Measurements from ENCODE around the gene GULP1.

DNA sequence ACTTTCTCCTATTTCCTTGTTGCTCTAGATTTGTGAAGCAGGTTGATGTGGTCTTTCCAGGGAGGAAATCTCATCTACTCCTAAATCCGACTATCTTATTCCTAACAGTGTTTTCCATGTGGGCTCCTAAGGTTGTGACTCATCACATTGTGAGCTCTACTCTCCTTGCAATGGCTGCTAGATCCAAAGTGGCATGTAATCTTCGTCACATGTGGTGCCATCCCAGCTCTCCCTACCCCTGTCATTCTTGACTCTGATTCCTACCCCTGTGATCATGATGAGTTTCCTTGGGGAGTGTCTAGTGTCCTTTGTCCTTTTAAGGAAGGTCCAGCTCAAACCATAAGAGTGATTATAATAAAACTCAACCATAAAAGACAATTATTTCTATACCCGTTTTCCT, 47.3 kb upstream of the GULP1 start:
- TF ChIP-seq ZNF549 (tag by site-specific recombination; IDR thresholded peaks at IDR 0.05) (no peak), ZNF585B (tag by site-specific recombination; IDR thresholded peaks at IDR 0.05) (no peak), ZNF350 (tag by site-specific recombination; IDR thresholded peaks at IDR 0.05) (no peak), ZNF555 (tag by site-specific recombination; conservative IDR thresholded peaks at IDR 0.05) (no peak), MEIS1 (CRISPR knock-in tag; IDR thresholded peaks at IDR 0.05; ENCODE audit: borderline replicate concordance) (no peak)
- TF ChIP-seq, protein P1, sequence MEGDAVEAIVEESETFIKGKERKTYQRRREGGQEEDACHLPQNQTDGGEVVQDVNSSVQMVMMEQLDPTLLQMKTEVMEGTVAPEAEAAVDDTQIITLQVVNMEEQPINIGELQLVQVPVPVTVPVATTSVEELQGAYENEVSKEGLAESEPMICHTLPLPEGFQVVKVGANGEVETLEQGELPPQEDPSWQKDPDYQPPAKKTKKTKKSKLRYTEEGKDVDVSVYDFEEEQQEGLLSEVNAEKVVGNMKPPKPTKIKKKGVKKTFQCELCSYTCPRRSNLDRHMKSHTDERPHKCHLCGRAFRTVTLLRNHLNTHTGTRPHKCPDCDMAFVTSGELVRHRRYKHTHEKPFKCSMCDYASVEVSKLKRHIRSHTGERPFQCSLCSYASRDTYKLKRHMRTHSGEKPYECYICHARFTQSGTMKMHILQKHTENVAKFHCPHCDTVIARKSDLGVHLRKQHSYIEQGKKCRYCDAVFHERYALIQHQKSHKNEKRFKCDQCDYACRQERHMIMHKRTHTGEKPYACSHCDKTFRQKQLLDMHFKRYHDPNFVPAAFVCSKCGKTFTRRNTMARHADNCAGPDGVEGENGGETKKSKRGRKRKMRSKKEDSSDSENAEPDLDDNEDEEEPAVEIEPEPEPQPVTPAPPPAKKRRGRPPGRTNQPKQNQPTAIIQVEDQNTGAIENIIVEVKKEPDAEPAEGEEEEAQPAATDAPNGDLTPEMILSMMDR (tag by site-specific recombination; IDR thresholded peaks at IDR 0.05): no peak
- TF ChIP-seq, protein P2, sequence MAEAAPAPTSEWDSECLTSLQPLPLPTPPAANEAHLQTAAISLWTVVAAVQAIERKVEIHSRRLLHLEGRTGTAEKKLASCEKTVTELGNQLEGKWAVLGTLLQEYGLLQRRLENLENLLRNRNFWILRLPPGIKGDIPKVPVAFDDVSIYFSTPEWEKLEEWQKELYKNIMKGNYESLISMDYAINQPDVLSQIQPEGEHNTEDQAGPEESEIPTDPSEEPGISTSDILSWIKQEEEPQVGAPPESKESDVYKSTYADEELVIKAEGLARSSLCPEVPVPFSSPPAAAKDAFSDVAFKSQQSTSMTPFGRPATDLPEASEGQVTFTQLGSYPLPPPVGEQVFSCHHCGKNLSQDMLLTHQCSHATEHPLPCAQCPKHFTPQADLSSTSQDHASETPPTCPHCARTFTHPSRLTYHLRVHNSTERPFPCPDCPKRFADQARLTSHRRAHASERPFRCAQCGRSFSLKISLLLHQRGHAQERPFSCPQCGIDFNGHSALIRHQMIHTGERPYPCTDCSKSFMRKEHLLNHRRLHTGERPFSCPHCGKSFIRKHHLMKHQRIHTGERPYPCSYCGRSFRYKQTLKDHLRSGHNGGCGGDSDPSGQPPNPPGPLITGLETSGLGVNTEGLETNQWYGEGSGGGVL (tag by site-specific recombination; IDR thresholded peaks at IDR 0.05): no peak

All from HEK293 (cell line).